ENCODE data around the gene LRMDA.

LRMDA gene

GRCh38 chr10:75395066-75395931 is 36.1 kb upstream of the LRMDA start:
- DNase-seq (ENCODE audit: extremely low read depth, low read depth): no peak
- TF ChIP-seq, protein P1, sequence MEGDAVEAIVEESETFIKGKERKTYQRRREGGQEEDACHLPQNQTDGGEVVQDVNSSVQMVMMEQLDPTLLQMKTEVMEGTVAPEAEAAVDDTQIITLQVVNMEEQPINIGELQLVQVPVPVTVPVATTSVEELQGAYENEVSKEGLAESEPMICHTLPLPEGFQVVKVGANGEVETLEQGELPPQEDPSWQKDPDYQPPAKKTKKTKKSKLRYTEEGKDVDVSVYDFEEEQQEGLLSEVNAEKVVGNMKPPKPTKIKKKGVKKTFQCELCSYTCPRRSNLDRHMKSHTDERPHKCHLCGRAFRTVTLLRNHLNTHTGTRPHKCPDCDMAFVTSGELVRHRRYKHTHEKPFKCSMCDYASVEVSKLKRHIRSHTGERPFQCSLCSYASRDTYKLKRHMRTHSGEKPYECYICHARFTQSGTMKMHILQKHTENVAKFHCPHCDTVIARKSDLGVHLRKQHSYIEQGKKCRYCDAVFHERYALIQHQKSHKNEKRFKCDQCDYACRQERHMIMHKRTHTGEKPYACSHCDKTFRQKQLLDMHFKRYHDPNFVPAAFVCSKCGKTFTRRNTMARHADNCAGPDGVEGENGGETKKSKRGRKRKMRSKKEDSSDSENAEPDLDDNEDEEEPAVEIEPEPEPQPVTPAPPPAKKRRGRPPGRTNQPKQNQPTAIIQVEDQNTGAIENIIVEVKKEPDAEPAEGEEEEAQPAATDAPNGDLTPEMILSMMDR (IDR thresholded peaks at IDR 0.05; ENCODE audit: low read depth, low read length): peak; percentile 48

- TF ChIP-seq, protein P1 (IDR thresholded peaks at IDR 0.05; ENCODE audit: low read depth, low read length): no peak
- DNase-seq (ENCODE audit: extremely low read depth, low read depth): no peak
Measured at GRCh38 chr10:75395932-75396630, 35.3 kb upstream of the LRMDA start.

- TF ChIP-seq, protein P1 (IDR thresholded peaks at IDR 0.05; ENCODE audit: low read depth, low read length): no peak
Measured at GRCh38 chr10:75396631-75397495, 34.6 kb upstream of the LRMDA start.

DNA sequence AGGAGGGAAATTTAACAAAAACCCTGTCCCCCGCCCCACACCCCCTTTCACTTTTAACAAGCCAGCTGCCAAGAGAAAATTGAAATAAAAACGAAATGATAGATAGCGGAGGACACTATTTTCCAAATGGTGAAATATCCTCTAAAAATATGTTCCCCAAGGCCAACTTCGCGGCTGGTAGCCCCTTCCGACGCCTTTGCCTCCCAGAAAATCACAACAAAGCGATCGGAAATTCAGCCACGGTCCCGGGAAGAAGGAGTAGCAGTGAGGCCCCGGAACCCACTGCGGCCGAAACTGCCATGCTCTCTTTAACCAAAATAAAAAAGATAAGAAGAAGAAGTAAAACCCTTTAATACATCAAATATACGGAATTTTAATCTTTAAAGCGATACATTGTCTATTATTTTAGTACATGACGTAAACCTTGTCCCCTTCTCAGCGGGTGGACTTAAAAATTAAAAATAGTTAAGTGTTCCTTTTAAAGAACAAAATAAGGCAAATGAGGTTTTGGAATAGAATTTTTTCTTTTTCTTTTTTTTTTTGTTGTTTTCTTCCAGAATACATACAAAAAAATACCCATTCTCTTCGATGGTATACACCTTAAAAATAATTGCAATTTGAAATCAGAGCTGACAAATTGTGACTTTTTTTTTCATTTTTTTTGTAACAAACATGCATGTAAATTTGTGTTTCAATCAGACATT is 33.8 kb upstream of the LRMDA start:
- TF ChIP-seq, protein P1 (IDR thresholded peaks at IDR 0.05; ENCODE audit: low read depth, low read length): no peak
- DNase-seq (ENCODE audit: extremely low read depth, low read depth): no peak

More at GRCh38 chr10:75396631-75397495, 34.6 kb upstream of the LRMDA start:
- no peak for DNase-seq (ENCODE audit: extremely low read depth, low read depth)

DNA sequence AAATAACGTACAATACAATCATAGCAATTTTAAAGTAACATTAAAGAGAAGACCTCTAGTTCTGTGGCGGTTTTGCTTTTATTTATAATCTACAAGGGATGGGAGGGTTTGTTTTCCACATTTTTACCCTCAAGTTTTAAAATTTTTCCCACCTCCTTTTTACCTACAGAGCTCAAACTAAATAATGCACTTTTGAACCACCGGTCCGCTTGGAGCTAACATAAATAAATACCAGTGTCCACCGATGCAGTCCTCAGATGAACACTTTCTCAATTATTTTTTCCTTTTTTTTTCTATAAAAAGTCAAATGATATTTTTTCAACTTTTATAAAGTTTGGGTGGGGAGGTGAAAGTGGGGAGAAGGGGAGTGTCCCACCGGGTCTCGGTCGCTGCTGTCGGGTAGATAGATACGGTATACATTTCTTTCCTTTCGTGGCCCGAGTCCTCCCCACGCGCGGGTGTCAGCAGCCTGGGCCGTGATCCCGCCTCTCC is 33.2 kb upstream of the LRMDA start:
- DNase-seq (ENCODE audit: extremely low read depth, low read depth): no peak
- TF ChIP-seq, protein P1 (IDR thresholded peaks at IDR 0.05; ENCODE audit: low read depth, low read length): no peak

DNA sequence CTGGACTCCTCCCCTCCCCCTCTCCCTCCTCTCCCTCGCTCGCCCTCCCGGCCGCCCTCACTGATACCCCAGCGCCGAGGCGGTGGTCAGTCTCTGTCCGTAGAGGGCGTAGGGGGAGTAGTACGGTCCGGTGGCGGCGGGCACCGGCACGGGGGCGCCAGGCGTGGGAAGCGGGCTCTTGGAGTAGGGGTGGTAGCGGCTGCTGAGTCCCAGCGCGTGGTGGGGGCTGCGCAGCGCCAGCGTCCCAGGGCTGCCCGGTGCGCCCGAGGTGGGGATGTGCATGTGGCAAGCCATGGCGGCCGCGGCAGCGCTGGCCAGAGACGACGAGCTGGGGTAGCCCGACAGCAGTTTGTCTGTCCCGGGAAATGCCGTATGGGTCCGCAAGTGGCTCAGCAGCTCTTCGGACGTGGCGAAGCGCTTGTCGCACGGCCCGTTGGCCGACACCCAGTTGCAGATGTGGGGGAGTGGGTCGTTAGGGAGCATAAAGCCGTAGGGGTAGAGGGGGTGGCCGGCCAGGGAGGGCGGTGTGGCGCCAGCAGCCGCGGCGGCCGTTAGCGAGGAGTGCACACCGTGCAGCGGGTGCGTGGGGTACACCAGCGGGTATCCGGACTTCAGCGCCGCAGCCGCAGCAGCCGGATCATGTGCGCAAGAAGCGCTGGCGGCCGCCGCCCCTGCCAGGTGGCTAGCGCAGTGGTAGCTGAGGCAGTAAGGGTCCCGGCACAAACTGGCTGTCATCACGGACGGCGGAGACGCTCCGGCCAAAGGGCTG is 32.5 kb upstream of the LRMDA start:
- no peak for DNase-seq (ENCODE audit: extremely low read depth, low read depth)
- TF ChIP-seq, protein P1 (IDR thresholded peaks at IDR 0.05; ENCODE audit: low read depth, low read length): no peak

All from AG09319 (cell line).